GM21529 (cell line): Measurements from ENCODE around the gene TAGLN3.

Source experiments
- ATAC-seq: cut with Tn5 transposase; IDR thresholded peaks from one replicate; pipeline ENCODE4 v1.9.1; 2021; ENCODE audit not compliant: unreplicated experiment

The TAGLN3 gene

GRCh38 chr3:111998636-111999483 is at the start of gene TAGLN3:
TAGLN3 (plus strand) TSS chr3:111998922; CDS start chr3:111999423, 501 bp downstream.
- no peak for ATAC-seq

GRCh38 chr3:111949712-111950111 is 49.0 kb upstream of the TAGLN3 start:
- ATAC-seq: no peak

GRCh38 chr3:111951032-111951431 is 47.7 kb upstream of the TAGLN3 start:
- ATAC-seq: no peak

GRCh38 chr3:111952086-111952485 is 46.6 kb upstream of the TAGLN3 start:
- ATAC-seq: no peak

GRCh38 chr3:111952866-111953450 is 45.8 kb upstream of the TAGLN3 start:
- ATAC-seq: no peak

GRCh38 chr3:111954228-111954990 is 44.3 kb upstream of the TAGLN3 start:
- ATAC-seq: no peak

GRCh38 chr3:111955876-111956275 is 42.8 kb upstream of the TAGLN3 start:
- no peak for ATAC-seq

GRCh38 chr3:111956449-111956848 is 42.3 kb upstream of the TAGLN3 start:
- no peak for ATAC-seq

GRCh38 chr3:111956995-111957734 is 41.6 kb upstream of the TAGLN3 start:
- no peak for ATAC-seq

- no peak for ATAC-seq
Measured at GRCh38 chr3:111961461-111962164, 37.1 kb upstream of the TAGLN3 start.

GRCh38 chr3:111963424-111963823 is 35.3 kb upstream of the TAGLN3 start:
- ATAC-seq: no peak

- no peak for ATAC-seq
Measured at GRCh38 chr3:111965484-111965883, 33.2 kb upstream of the TAGLN3 start.

- ATAC-seq: no peak
Measured at GRCh38 chr3:111967068-111967467, 31.7 kb upstream of the TAGLN3 start.

- peak; percentile 95 for ATAC-seq
Measured at GRCh38 chr3:111967651-111968274, 31.0 kb upstream of the TAGLN3 start.

- no peak for ATAC-seq
Measured at GRCh38 chr3:111968319-111969054, 30.2 kb upstream of the TAGLN3 start.

- no peak for ATAC-seq
Measured at GRCh38 chr3:111970376-111970775, 28.3 kb upstream of the TAGLN3 start.

- no peak for ATAC-seq
Measured at GRCh38 chr3:111971533-111972130, 27.1 kb upstream of the TAGLN3 start.

- ATAC-seq: no peak
Measured at GRCh38 chr3:111972891-111973290, 25.8 kb upstream of the TAGLN3 start.

- ATAC-seq: no peak
Measured at GRCh38 chr3:111975131-111975530, 23.6 kb upstream of the TAGLN3 start.
